Retinal pigment epithelial cell (primary cell): ENCODE data around the gene MRNIP.

Experiments
- DNase-seq: peaks from one replicate; pipeline ENCODE4 v3.0.0-alpha.2; 2010; ENCODE audit warnings: low read depth
- H3K4me3 ChIP-seq: 2 replicates; pipeline ENCODE4 v1.5.1; 2011; ENCODE audit warnings: mild to moderate bottlenecking, low read length, control low read depth, moderate library complexity
- TF ChIP-seq, protein P1 (sequence below): conservative IDR thresholded peaks from 2 replicates; pipeline ENCODE4 v1.5.1; 2011; ENCODE audit warnings: low read depth, low read length, control low read depth, inconsistent platforms

Gene MRNIP

DNA sequence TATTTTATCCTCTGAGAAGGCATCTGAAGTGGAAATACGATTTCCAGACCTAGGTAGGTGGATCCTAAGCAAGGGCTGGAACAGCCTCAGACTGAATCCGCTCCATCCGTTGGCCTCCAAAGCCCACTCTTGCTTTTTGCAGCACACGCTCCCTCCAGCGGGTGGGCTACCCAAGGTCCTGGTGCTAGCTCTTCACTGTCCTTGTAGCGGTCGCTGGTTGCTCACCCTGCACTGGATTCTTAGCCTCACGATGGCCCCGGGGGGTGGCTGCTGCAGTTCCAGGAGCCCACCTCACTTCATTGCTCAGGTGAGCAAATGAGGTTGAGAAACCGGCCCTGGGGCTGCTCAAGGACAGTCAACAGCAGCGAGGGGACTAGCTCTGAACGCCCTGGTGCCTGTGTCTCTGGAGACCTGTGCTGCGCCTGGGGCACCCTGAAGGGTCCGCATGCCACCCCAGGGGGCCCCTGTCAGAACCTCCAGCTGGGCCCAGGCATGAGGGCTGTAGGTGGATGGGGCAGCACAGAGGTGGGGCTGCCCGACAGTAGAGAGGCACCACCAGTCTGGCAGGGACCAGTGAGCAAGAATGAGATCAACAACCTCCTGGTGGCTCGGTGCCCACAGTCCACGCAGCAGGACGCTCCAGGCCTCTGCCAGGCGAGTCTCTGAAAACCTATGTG lies 56.3 kb downstream of the MRNIP start:
- no peak for DNase-seq
- TF ChIP-seq, protein P1, sequence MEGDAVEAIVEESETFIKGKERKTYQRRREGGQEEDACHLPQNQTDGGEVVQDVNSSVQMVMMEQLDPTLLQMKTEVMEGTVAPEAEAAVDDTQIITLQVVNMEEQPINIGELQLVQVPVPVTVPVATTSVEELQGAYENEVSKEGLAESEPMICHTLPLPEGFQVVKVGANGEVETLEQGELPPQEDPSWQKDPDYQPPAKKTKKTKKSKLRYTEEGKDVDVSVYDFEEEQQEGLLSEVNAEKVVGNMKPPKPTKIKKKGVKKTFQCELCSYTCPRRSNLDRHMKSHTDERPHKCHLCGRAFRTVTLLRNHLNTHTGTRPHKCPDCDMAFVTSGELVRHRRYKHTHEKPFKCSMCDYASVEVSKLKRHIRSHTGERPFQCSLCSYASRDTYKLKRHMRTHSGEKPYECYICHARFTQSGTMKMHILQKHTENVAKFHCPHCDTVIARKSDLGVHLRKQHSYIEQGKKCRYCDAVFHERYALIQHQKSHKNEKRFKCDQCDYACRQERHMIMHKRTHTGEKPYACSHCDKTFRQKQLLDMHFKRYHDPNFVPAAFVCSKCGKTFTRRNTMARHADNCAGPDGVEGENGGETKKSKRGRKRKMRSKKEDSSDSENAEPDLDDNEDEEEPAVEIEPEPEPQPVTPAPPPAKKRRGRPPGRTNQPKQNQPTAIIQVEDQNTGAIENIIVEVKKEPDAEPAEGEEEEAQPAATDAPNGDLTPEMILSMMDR: no peak
- no peak overlapping the region for H3K4me3 ChIP-seq

DNA sequence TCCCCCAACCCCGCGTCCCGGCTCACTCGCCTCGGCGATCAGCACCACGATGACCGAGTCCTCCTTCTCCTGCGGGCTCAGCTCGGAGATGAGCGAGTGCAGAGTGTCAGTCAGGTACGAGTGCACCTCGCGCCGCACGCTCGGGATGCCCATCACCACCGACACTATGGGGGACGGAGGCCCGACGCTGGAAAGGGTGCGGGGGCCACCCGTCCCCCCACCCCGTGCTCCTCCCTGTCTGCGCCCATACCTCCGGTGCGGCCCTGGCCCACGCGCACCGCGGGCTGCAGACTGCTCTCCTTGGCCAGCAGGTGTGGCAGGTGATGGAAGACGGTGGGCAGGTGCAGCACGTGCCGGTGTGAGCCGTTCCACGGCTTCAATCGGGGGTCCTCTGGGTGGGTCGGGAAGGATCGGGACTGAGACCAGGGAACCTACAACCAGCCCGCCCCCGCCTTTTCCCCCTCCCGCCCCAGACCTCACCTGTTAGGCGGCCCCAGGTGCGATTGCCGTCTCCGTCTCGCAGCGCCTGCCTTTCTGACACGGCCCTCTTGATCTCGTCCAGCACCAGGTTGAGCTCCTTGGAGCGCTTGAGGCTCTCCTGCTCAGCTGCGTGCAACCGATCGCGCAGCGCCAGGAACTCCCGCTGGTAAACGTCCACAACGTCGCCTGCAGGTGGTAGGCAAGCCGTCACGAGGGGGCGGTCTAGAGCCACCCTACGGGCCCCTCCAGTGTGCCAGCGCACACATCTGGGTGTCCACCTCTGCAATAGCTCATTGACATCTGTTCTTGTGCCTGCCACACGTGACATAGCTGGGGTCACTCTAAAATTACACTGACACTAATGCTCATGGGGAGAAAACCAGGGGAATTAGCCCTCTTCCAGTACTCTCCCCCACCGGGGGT lies 57.1 kb downstream of the MRNIP start:
- TF ChIP-seq, protein P1: peak; percentile 76
- no peak for DNase-seq
- H3K4me3 ChIP-seq: no peak overlapping the region

DNA sequence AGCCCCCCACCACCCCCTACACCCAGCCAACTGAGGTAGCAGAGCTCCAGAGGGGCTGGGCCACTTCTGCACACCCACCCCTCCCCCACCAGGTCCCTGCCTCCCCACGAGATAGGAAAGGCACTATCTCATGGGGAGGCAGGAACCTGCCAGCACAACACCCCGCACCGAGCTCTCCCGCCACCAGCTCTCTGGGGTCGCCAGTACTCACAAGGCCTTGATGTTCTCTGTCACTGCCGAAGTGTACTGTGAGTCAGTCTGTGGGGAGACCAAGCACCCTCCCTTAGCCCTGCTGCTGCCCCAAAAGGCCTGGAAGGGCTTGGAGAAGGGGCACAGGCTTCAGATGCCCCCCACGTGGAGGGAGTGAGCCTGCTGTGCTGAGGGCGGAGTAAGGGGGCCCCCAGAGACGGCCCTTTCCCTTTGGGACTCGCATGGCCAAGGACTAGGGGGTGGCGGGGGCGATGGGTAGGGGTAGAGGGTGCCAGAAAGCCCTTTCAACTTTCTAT lies 57.9 kb downstream of the MRNIP start:
- no peak for DNase-seq
- TF ChIP-seq, protein P1: no peak
- H3K4me3 ChIP-seq: no peak overlapping the region

DNA sequence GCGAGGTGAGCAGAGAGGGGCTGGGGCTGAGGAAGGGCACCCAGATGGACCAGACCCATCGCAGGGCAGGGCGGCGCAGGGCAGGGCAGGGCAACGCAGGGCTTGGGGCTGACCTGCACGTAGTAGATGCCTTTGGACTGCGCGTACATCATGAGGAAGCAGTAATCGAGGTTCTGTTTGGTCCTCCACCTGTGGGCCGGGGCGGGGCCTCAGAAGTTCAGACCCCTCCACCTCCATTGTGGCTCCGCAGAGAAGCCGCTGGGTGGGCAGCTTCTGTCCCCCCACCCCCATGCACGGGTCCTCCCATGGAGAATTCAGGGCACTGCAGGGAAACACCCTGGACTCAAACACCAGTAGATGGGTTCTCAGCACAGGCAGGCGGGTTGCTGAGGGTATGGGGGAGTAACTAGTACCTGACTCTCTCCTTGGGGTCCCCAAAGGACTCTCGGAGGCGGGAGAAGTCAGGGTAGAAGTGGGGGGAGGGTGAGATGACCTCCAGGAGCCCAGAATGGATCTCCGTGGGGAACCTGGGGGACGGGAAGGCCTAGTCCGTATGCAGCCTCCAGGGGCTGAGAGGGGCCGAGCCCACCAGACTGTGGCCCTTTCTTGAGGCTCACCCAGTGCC lies 58.4 kb downstream of the MRNIP start:
- DNase-seq: no peak
- no peak overlapping the region for H3K4me3 ChIP-seq
- TF ChIP-seq, protein P1: no peak

DNA sequence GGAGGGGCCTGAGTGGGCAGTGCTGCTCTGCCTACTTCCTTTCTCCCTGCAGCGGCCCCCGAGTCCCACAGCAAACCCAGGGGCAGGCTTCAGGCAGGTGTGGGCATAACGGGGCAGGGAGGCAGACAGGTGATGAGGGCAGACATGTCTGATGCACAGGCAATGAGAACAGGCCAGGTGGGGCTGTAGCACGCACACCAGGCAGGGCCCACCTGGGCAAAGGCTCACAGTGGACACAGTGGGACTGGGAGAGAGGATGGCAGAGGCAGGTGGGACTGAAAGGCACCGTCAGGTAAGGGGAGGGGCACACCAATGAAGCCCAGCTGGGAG lies 59.0 kb downstream of the MRNIP start:
- no peak overlapping the region for H3K4me3 ChIP-seq
- TF ChIP-seq, protein P1: no peak
- no peak for DNase-seq

DNA sequence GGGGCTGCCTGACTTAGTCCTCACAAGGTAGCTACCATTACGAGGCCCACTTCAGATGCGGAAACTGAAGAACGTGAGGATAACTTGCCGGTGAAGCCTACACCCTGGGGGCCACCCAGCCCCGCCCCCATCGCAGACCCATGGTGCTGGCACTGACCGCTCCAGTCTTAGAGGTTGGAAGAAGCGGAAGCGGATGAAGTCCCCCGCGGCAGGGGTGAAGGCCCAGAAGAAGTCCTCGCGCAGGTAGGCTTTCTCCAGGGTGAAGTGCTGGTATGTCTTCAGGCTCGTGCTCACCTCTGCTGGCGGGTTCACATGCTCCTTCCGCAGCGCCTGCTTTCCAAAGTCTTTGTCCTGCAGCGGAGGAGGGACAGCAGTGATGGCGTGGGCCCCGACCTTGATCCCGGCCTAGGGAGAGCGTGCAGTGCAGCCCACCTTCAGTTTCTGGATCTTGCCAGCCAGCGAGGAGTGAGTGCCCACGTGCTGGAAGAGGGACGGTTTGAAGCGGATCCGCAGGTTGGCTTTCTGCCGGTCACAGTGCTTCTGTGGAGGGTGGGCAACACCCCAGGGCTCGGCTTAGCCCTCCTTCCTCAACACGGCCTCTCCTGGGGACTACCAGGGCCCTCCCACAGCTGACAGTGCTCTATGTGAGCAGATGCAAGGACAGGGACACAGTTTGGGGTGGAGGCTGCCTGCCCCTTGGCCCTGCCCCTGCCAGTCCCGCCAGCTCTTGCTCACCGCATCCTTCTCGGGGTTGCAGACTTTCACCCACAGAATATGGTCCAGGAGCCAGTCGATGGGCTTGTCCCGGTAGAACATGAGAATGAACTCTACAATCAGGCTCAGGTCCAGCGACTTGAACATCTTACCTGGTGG lies 59.6 kb downstream of the MRNIP start:
- H3K4me3 ChIP-seq: no peak overlapping the region
- TF ChIP-seq, protein P1: no peak

More for the DNA sequence above, 59.6 kb downstream of the MRNIP start:
- DNase-seq: no peak
